MG63 (cell line): ENCODE results near the gene VPS9D1. TPM values are rescaled to one million over a fixed set of nuclear protein-coding genes. Genes with fewer than 3 reads are reported as not detected.
"Not testable (repeated sequence)": the region's sequence is repeated elsewhere in the genome, so short reads cannot be mapped to it uniquely, and the experiment has no call there.

Experiments used
- DNase-seq: peaks from one replicate; pipeline ENCODE4 v3.0.0-alpha.2; 2020
- H3K27me3 ChIP-seq: fragments of 250-450 bp; sonication (Bioruptor Pico); 2 replicates; pipeline ENCODE4 v1.5.1; 2020; ENCODE audit warnings: mild to moderate bottlenecking, moderate library complexity
- H3K36me3 ChIP-seq: fragments of 250-450 bp; sonication (Bioruptor Pico); 2 replicates; pipeline ENCODE4 v1.5.1; 2020; ENCODE audit warnings: mild to moderate bottlenecking, moderate library complexity
- H3K4me3 ChIP-seq: fragments of 250-450 bp; sonication (Bioruptor Pico); 2 replicates; pipeline ENCODE4 v1.5.1; 2020; ENCODE audit warnings: mild to moderate bottlenecking, moderate library complexity
- H3K9me3 ChIP-seq: fragments of 250-450 bp; sonication (Bioruptor Pico); 2 replicates; pipeline ENCODE4 v1.5.1; 2020; ENCODE audit warnings: mild to moderate bottlenecking, moderate library complexity
- total RNA-seq: library from RNA; depleted of rRNA; stranded (reverse); fragments of >200 nt; shearing (Covaris generic); gene quantifications from 2 replicates; pipeline ENCODE4 v1.2.3, GENCODE V29; 2014; ENCODE audit warnings: low replicate concordance

The VPS9D1 gene
- total RNA-seq, 1 experiment from 2014 or later = 6.4 TPM

GRCh38 chr16:89700649-89701424, 19.9 kb downstream of the VPS9D1 start:
- H3K36me3 ChIP-seq = no peaks in the 10 kb centered on the region
- peak overlapping the region; percentile 58 for H3K4me3 ChIP-seq
- no peaks in the 10 kb centered on the region for H3K27me3 ChIP-seq
- H3K9me3 ChIP-seq = no peaks in the 10 kb centered on the region
- no peak for DNase-seq

GRCh38 chr16:89700100-89700648, 20.5 kb downstream of the VPS9D1 start:
- peak; percentile 96 for DNase-seq
- Histone ChIP-seq H3K27me3 (no peaks in the 10 kb centered on the region), H3K9me3 (no peaks in the 10 kb centered on the region), H3K36me3 (no peaks in the 10 kb centered on the region), H3K4me3 (peak overlapping the region; percentile 58)

GRCh38 chr16:89699629-89700099, 21.0 kb downstream of the VPS9D1 start:
- not testable (repeated sequence) for H3K4me3 ChIP-seq

GRCh38 chr16:89698717-89699116, 22.0 kb downstream of the VPS9D1 start:
- not testable (repeated sequence) for DNase-seq, H3K36me3 ChIP-seq, H3K4me3 ChIP-seq, H3K27me3 ChIP-seq, H3K9me3 ChIP-seq

More at GRCh38 chr16:89699629-89700099, 21.0 kb downstream of the VPS9D1 start:
- not testable (repeated sequence) for H3K9me3 ChIP-seq, H3K36me3 ChIP-seq, DNase-seq, H3K27me3 ChIP-seq

- Histone ChIP-seq H3K36me3 (no peaks in the 10 kb centered on the region; the same call in 1 of the 2 replicates), H3K9me3 (no peaks in the 10 kb centered on the region), H3K4me3 (no peak overlapping the region), H3K27me3 (no peaks in the 10 kb centered on the region)
- DNase-seq = no peak
Observed at GRCh38 chr16:89697616-89698331, 22.9 kb downstream of the VPS9D1 start.

- Histone ChIP-seq H3K36me3 (no peaks in the 10 kb centered on the region; the same call in 1 of the 2 replicates), H3K27me3 (no peaks in the 10 kb centered on the region), H3K4me3 (no peak overlapping the region), H3K9me3 (no peaks in the 10 kb centered on the region)
- no peak for DNase-seq
Observed at GRCh38 chr16:89697161-89697615, 23.5 kb downstream of the VPS9D1 start.

GRCh38 chr16:89696670-89697128, 24.0 kb downstream of the VPS9D1 start:
- H3K27me3 ChIP-seq = no peaks in the 10 kb centered on the region
- H3K36me3 ChIP-seq = no peaks in the 10 kb centered on the region; the same call in 1 of the 2 replicates
- no peak for DNase-seq
- H3K9me3 ChIP-seq = no peaks in the 10 kb centered on the region
- H3K4me3 ChIP-seq = no peak overlapping the region

- DNase-seq = no peak
- H3K27me3 ChIP-seq = no peaks in the 10 kb centered on the region
- H3K9me3 ChIP-seq = no peaks in the 10 kb centered on the region
- H3K4me3 ChIP-seq = no peak overlapping the region
- H3K36me3 ChIP-seq = peaks cover 2% of the 10 kb centered on the region; the same call in 1 of the 2 replicates
Observed at GRCh38 chr16:89695875-89696669, 24.6 kb downstream of the VPS9D1 start.

GRCh38 chr16:89695086-89695874, 25.4 kb downstream of the VPS9D1 start:
- H3K4me3 ChIP-seq = no peak overlapping the region
- H3K9me3 ChIP-seq = no peaks in the 10 kb centered on the region
- no peak for DNase-seq
- H3K36me3 ChIP-seq = peaks cover 2% of the 10 kb centered on the region; the same call in 1 of the 2 replicates
- no peaks in the 10 kb centered on the region for H3K27me3 ChIP-seq

- not testable (repeated sequence) for H3K9me3 ChIP-seq, H3K36me3 ChIP-seq, H3K4me3 ChIP-seq, DNase-seq, H3K27me3 ChIP-seq
Observed at GRCh38 chr16:89694784-89695085, 26.0 kb downstream of the VPS9D1 start.

GRCh38 chr16:89693931-89694783, 26.5 kb downstream of the VPS9D1 start:
- H3K9me3 ChIP-seq = no peaks in the 10 kb centered on the region
- H3K27me3 ChIP-seq = no peaks in the 10 kb centered on the region
- no peak overlapping the region for H3K4me3 ChIP-seq
- H3K36me3 ChIP-seq = peaks cover 2% of the 10 kb centered on the region; the same call in 1 of the 2 replicates
- no peak for DNase-seq

- Histone ChIP-seq H3K9me3 (no peaks in the 10 kb centered on the region), H3K36me3 (peaks cover 2% of the 10 kb centered on the region), H3K27me3 (no peaks in the 10 kb centered on the region), H3K4me3 (no peak overlapping the region)
- DNase-seq = no peak
Observed at GRCh38 chr16:89693289-89693731, 27.4 kb downstream of the VPS9D1 start.

- Histone ChIP-seq H3K36me3 (peaks cover 2% of the 10 kb centered on the region), H3K27me3 (no peaks in the 10 kb centered on the region)
- no peak for DNase-seq
Observed at GRCh38 chr16:89691986-89692569, 28.6 kb downstream of the VPS9D1 start.

GRCh38 chr16:89691231-89691985, 29.3 kb downstream of the VPS9D1 start:
- H3K9me3 ChIP-seq = no peaks in the 10 kb centered on the region
- H3K36me3 ChIP-seq = peaks cover 2% of the 10 kb centered on the region
- H3K4me3 ChIP-seq = no peak overlapping the region
- DNase-seq = no peak
- no peaks in the 10 kb centered on the region for H3K27me3 ChIP-seq

More at GRCh38 chr16:89691986-89692569, 28.6 kb downstream of the VPS9D1 start:
- H3K9me3 ChIP-seq = no peaks in the 10 kb centered on the region
- H3K4me3 ChIP-seq = no peak overlapping the region
